K562 (cell line): ENCODE data around the gene ULBP2. TPM values are rescaled to one million over a fixed set of nuclear protein-coding genes. Genes with fewer than 3 reads are reported as not detected.
A peak's percentile ranks its signal among the peaks of the same experiment; 100 is the strongest.

Experiments used
- BACH1 ChIP-seq: fragments of 200-800 bp; sonication (Bioruptor generic); IDR thresholded peaks from 2 replicates; pipeline ENCODE4 v1.6.1; 2016; ENCODE audit warnings: missing genetic modification characterization, missing compliant biosample characterization
- CBFA2T2 ChIP-seq: fragments of 450-650 bp; conservative IDR thresholded peaks from 2 replicates; pipeline ENCODE4 v1.6.1; 2017; ENCODE audit warnings: mild to moderate bottlenecking
- FOXA1 ChIP-seq: fragments of 450-650 bp; IDR thresholded peaks from 2 replicates; pipeline ENCODE4 v1.6.1; 2016; ENCODE audit warnings: mild to moderate bottlenecking, borderline replicate concordance
- MIER1 ChIP-seq: fragments of 450-650 bp; IDR thresholded peaks from 2 replicates; pipeline ENCODE4 v1.6.1; 2016; ENCODE audit warnings: antibody characterized with exemption, mild to moderate bottlenecking, low read depth
- MXI1 ChIP-seq: IDR thresholded peaks from 2 replicates; pipeline ENCODE4 v1.6.1; 2011; ENCODE audit warnings: low read depth, mild to moderate bottlenecking, improper control_type of control experiment, low read length
- NFXL1 ChIP-seq: fragments of 450-650 bp; formaldehyde crosslinking; IDR thresholded peaks from 2 replicates; pipeline ENCODE4 v1.4.0; 2021; ENCODE audit warnings: mild to moderate bottlenecking
- SIX5 ChIP-seq, 2 experiments: IDR thresholded peaks; 2 replicates each; pipeline ENCODE4 v1.6.1; 2011; ENCODE audit warnings: low read length in 2 of 2, borderline replicate concordance in 1 of 2, low read depth in 1 of 2, mild to moderate bottlenecking in 1 of 2, moderate library complexity in 1 of 2; ENCODE audit not compliant: insufficient read depth in 1 of 2
- SRSF7 ChIP-seq: fragments of 200-400 bp; formaldehyde crosslinking; optimal IDR thresholded peaks from 2 replicates; pipeline ENCODE3; 2017; ENCODE audit warnings: mild to moderate bottlenecking, low read depth, low read length
- TOE1 ChIP-seq, 2 experiments: fragments of 450-650 bp in 1 of 2; sonication (generic) in 1 of 2; formaldehyde crosslinking in 1 of 2; IDR thresholded peaks; 2 replicates each; pipeline versions ENCODE4 v1.7.1 to v1.8.0; 2016 to 2022; ENCODE audit warnings: borderline replicate concordance in 2 of 2, mild to moderate bottlenecking in 2 of 2, antibody characterized with exemption in 1 of 2, inconsistent platforms in 1 of 2, low read depth in 1 of 2, missing genetic modification reagents in 1 of 2, moderate library complexity in 1 of 2
- ZNF24 ChIP-seq: fragments of 450-650 bp; IDR thresholded peaks from 2 replicates; pipeline ENCODE4 v1.6.1; 2016
- ZNF77 ChIP-seq: fragments of 250-450 bp; sonication (Bioruptor Pico); IDR thresholded peaks from 2 replicates; pipeline ENCODE4 v1.5.0; 2020
- polyA plus RNA-seq, 8 experiments: library from polyadenylated mRNA; depleted of rRNA in 4 of 8; stranded (reverse) in 5 of 8; unstranded in 3 of 8; fragments of >200 nt; fragmentation: Nextera tagmentation in 2 of 8; fragmentation: Illumina TruSeq in 1 of 8; extraction: Ambion mirVana in 2 of 8; extraction: Trizol in 1 of 8; gene quantifications; 2 replicates each; pipeline versions ENCODE4 v1.2.1 to v1.2.3, GENCODE V29; 2011 to 2014; ENCODE audit warnings: inconsistent platforms in 1 of 8, missing spikeins in 1 of 8
- total RNA-seq, 7 experiments: library from RNA; depleted of rRNA in 6 of 7; stranded (reverse); fragments of >200 nt in 6 of 7; fragmentation: Illumina TruSeq in 2 of 7; extraction: Trizol in 2 of 7; gene quantifications; 2 replicates each; pipeline versions ENCODE4 v1.2.1 to v1.2.3, GENCODE V29; 2011 to 2021; ENCODE audit warnings: low replicate concordance in 1 of 7
- TF ChIP-seq, protein P1 (sequence below): fragments of 250-450 bp; sonication (Bioruptor Pico); IDR thresholded peaks from 2 replicates; pipeline ENCODE4 v1.5.0; 2021; ENCODE audit warnings: mild to moderate bottlenecking, moderate library complexity
- TF ChIP-seq, protein P2 (sequence below): fragments of 250-450 bp; sonication (Bioruptor Pico); IDR thresholded peaks from 2 replicates; pipeline ENCODE4 v1.4.0; 2020
- TF ChIP-seq, protein P3 (sequence below): fragments of 250-450 bp; sonication (Bioruptor Pico); IDR thresholded peaks from 2 replicates; pipeline ENCODE4 v1.5.0; 2021
- TF ChIP-seq, protein P4 (sequence below): fragments of 450-650 bp; IDR thresholded peaks from 2 replicates; pipeline ENCODE4 v1.7.0; 2016; ENCODE audit warnings: borderline replicate concordance

The ULBP2 gene
- total and polyA plus RNA-seq, 9 of the 15 experiments (the other 6 are each of a cell fraction or from before 2014, with no cell fraction given): 0.50 to 5.3 (median 1.2) TPM

DNA sequence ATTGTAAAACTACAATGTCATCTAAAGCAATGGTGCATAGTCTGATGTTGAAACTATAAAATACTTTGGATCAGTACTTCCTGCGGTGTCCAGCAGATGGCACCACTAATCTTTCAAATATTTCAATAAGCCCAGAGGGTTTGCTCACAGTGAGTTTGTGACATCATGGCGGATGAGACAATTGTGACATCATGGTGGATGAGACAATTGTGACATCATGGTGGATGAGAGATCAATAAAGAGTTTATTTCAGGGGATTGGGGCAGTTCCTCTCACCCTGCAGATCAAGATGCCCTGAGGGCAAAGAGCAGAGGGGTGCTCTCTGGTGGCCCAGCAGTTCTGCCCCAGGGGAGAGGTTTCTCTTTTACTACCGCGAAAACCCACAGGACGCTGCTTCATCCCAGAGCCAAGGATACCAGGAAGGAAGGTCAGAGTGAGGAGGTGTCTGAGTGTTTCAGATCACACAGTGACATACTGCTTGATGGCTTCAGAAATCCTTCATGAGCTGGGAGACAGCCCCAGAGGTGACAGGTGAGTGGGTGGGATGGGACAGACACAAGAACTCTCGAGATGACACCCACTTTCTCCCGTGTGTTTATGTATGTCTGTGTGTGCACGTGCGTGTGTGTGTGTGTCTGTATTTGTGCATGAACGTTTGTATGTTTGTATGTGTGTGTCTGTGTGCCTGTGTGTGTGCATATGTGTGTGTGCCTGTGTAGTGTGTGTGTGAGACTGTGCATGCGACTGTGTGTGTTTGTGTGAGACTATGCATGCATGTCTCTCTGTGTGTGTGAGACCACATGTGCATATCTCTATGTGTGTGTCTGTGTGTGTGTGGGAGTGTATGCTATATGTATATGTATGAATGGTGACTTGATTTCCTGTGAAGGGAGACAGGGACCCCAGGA, 7.3 kb upstream of the ULBP2 start (continued):
- TF ChIP-seq, protein P1, sequence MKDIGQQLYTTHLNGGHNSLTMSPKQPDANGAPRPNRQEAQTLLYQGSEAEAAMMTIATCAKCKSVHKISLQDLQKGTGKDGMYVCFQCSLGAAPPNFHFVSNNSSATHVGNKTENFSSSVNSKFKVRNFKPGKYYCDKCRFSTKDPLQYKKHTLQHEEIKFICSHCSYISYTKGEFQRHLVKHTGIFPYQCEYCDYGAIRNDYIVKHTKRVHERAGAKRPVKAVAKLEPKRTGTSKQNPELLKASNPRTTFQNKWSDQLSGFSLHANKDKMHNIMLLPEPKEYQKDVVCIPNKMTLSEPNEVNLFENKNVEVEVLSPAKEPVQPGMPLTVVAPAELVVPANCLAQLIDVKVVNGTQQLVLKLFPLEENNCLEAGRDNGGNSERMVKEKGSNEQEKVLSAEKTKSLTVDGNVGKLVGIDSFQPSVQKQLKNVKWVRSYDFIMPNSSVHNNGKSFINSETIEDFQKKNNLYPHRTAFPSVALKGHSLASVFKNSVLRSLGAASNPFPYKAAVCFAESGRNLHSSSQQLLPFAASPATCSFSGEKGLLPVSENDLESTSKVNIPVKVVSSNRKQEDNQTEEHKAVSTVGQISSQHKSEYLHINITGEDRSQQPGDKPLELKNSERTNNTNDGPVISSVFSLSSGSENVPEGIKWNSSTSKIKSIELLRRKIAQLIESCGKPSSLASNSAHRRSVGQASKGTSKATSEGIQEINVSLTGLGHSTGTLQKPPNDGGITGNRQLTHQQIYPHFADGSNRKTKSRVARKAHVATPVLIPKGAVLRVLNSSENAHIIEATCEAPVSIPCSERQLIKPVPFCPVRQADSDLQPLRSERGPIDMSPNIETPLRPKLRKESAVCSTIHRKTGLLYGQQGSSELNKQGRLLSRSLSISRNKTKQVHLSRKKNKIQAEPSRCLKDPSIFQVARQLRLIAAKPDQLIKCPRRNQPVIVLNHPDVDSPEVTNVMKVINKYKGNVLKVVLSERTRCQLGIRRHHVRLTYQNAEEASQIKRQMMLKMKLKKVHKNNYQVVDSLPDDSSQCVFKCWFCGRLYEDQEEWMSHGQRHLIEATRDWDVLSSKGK (CRISPR knock-in tag): no peak
- no peak for TF ChIP-seq ZNF24
- no peak for TF ChIP-seq TOE1 (IDR thresholded peaks at IDR 0.05; ENCODE audit: borderline replicate concordance)
- no peak for TF ChIP-seq TOE1 (CRISPR knock-in tag; IDR thresholded peaks at IDR 0.05; ENCODE audit: borderline replicate concordance, low read depth)
- TF ChIP-seq BACH1 (tag): no peak
- TF ChIP-seq NFXL1: no peak
- no peak for TF ChIP-seq MIER1
- TF ChIP-seq, protein P2, sequence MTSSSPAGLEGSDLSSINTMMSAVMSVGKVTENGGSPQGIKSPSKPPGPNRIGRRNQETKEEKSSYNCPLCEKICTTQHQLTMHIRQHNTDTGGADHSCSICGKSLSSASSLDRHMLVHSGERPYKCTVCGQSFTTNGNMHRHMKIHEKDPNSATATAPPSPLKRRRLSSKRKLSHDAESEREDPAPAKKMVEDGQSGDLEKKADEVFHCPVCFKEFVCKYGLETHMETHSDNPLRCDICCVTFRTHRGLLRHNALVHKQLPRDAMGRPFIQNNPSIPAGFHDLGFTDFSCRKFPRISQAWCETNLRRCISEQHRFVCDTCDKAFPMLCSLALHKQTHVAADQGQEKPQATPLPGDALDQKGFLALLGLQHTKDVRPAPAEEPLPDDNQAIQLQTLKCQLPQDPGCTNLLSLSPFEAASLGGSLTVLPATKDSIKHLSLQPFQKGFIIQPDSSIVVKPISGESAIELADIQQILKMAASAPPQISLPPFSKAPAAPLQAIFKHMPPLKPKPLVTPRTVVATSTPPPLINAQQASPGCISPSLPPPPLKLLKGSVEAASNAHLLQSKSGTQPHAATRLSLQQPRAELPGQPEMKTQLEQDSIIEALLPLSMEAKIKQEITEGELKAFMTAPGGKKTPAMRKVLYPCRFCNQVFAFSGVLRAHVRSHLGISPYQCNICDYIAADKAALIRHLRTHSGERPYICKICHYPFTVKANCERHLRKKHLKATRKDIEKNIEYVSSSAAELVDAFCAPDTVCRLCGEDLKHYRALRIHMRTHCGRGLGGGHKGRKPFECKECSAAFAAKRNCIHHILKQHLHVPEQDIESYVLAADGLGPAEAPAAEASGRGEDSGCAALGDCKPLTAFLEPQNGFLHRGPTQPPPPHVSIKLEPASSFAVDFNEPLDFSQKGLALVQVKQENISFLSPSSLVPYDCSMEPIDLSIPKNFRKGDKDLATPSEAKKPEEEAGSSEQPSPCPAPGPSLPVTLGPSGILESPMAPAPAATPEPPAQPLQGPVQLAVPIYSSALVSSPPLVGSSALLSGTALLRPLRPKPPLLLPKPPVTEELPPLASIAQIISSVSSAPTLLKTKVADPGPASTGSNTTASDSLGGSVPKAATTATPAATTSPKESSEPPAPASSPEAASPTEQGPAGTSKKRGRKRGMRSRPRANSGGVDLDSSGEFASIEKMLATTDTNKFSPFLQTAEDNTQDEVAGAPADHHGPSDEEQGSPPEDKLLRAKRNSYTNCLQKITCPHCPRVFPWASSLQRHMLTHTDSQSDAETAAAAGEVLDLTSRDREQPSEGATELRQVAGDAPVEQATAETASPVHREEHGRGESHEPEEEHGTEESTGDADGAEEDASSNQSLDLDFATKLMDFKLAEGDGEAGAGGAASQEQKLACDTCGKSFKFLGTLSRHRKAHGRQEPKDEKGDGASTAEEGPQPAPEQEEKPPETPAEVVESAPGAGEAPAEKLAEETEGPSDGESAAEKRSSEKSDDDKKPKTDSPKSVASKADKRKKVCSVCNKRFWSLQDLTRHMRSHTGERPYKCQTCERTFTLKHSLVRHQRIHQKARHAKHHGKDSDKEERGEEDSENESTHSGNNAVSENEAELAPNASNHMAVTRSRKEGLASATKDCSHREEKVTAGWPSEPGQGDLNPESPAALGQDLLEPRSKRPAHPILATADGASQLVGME (CRISPR knock-in tag): no peak
- TF ChIP-seq FOXA1: no peak
- no peak for TF ChIP-seq MXI1
- TF ChIP-seq, protein P3, sequence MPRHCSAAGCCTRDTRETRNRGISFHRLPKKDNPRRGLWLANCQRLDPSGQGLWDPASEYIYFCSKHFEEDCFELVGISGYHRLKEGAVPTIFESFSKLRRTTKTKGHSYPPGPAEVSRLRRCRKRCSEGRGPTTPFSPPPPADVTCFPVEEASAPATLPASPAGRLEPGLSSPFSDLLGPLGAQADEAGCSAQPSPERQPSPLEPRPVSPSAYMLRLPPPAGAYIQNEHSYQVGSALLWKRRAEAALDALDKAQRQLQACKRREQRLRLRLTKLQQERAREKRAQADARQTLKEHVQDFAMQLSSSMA (CRISPR knock-in tag): no peak
- no peak for TF ChIP-seq SIX5 (IDR thresholded peaks at IDR 0.05; ENCODE audit: borderline replicate concordance in 1 of 2, insufficient read depth in 1 of 2, low read depth in 1 of 2, low read length in 2 of 2)
- TF ChIP-seq CBFA2T2: 0 out of 2 replicates have a peak, but pooled peaks have one; percentile 5
- TF ChIP-seq SRSF7: no peak
- TF ChIP-seq ZNF77 (CRISPR knock-in tag): no peak
- TF ChIP-seq, protein P4, sequence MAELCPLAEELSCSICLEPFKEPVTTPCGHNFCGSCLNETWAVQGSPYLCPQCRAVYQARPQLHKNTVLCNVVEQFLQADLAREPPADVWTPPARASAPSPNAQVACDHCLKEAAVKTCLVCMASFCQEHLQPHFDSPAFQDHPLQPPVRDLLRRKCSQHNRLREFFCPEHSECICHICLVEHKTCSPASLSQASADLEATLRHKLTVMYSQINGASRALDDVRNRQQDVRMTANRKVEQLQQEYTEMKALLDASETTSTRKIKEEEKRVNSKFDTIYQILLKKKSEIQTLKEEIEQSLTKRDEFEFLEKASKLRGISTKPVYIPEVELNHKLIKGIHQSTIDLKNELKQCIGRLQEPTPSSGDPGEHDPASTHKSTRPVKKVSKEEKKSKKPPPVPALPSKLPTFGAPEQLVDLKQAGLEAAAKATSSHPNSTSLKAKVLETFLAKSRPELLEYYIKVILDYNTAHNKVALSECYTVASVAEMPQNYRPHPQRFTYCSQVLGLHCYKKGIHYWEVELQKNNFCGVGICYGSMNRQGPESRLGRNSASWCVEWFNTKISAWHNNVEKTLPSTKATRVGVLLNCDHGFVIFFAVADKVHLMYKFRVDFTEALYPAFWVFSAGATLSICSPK: no peak
